HG03159 (cell line): Measurements from ENCODE around the gene PCED1B.

Experiments used
- ATAC-seq: cut with Tn5 transposase; IDR thresholded peaks from one replicate; pipeline ENCODE4 v1.9.1; 2021; ENCODE audit warnings: mild to moderate bottlenecking, moderate library complexity; ENCODE audit not compliant: unreplicated experiment

Gene PCED1B

GRCh38 chr12:47067771-47068431 is 11.5 kb upstream of the PCED1B start:
- no peak for ATAC-seq

GRCh38 chr12:47068539-47068938 is 10.9 kb upstream of the PCED1B start:
- no peak for ATAC-seq

GRCh38 chr12:47070310-47070709 is 9.1 kb upstream of the PCED1B start:
- no peak for ATAC-seq

GRCh38 chr12:47071241-47071852 is 8.1 kb upstream of the PCED1B start:
- ATAC-seq, result no peak

- ATAC-seq, result no peak
Measured at GRCh38 chr12:47073951-47074350, 5.5 kb upstream of the PCED1B start.

GRCh38 chr12:47074757-47075156 is 4.7 kb upstream of the PCED1B start:
- ATAC-seq, result no peak

- no peak for ATAC-seq
Measured at GRCh38 chr12:47075192-47076084, 4.0 kb upstream of the PCED1B start.

- ATAC-seq, result no peak
Measured at GRCh38 chr12:47077206-47078085, 2.0 kb upstream of the PCED1B start.

GRCh38 chr12:47078086-47078395 is 1.4 kb upstream of the PCED1B start:
- ATAC-seq, result no peak

GRCh38 chr12:47078733-47079467 is 521 bp upstream of the PCED1B start:
- ATAC-seq, result no peak

- ATAC-seq, result peak; percentile 33
Measured at GRCh38 chr12:47079981-47080724, 732 bp downstream of the PCED1B start.

- no peak for ATAC-seq
Measured at GRCh38 chr12:47080725-47081502, 1.5 kb downstream of the PCED1B start.

GRCh38 chr12:47082283-47082682 is 2.9 kb downstream of the PCED1B start:
- no peak for ATAC-seq

GRCh38 chr12:47082796-47083621 is 3.6 kb downstream of the PCED1B start:
- ATAC-seq, result no peak

- ATAC-seq, result no peak
Measured at GRCh38 chr12:47084172-47084571, 4.8 kb downstream of the PCED1B start.

GRCh38 chr12:47085815-47086252 is 6.4 kb downstream of the PCED1B start:
- no peak for ATAC-seq

- no peak for ATAC-seq
Measured at GRCh38 chr12:47087088-47087688, 7.8 kb downstream of the PCED1B start.
